GM12801 (cell line): ENCODE results near the gene TTF2.

ENCODE experiments used
- TF ChIP-seq, protein P1 (sequence below): IDR thresholded peaks from one replicate; pipeline ENCODE4 v1.5.1; 2011; ENCODE audit warnings: control low read depth; ENCODE audit not compliant: insufficient read length; ENCODE audit errors: extremely low read depth

The TTF2 gene

GRCh38 chr1:117059334-117059677, 820 bp upstream of the TTF2 start:
- TF ChIP-seq, protein P1, sequence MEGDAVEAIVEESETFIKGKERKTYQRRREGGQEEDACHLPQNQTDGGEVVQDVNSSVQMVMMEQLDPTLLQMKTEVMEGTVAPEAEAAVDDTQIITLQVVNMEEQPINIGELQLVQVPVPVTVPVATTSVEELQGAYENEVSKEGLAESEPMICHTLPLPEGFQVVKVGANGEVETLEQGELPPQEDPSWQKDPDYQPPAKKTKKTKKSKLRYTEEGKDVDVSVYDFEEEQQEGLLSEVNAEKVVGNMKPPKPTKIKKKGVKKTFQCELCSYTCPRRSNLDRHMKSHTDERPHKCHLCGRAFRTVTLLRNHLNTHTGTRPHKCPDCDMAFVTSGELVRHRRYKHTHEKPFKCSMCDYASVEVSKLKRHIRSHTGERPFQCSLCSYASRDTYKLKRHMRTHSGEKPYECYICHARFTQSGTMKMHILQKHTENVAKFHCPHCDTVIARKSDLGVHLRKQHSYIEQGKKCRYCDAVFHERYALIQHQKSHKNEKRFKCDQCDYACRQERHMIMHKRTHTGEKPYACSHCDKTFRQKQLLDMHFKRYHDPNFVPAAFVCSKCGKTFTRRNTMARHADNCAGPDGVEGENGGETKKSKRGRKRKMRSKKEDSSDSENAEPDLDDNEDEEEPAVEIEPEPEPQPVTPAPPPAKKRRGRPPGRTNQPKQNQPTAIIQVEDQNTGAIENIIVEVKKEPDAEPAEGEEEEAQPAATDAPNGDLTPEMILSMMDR, result no peak

- TF ChIP-seq, protein P1, result no peak
Measured at GRCh38 chr1:117060441-117061317, 553 bp downstream of the TTF2 start.

GRCh38 chr1:117061986-117062415, 1.9 kb downstream of the TTF2 start:
- TF ChIP-seq, protein P1, result no peak

DNA sequence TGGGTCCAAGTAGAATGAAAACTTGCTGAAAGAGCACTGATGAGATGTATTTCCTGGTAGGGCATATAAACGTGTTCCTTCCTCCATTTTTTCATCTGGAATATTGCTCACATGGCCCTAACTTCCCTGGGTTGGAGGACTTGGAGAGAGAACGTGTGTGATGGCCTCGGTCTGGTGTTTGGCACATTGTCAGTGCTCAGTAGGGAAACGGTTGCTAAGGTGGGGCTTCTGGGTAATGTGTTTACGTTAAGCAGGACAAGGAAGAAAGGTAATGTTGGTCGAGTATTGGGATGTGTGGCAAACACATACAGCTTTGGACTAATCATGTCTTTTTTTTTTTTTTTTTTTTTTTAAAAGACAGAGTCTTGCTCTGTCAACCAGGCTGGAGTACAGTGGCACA, 6.2 kb downstream of the TTF2 start:
- TF ChIP-seq, protein P1, result no peak

DNA sequence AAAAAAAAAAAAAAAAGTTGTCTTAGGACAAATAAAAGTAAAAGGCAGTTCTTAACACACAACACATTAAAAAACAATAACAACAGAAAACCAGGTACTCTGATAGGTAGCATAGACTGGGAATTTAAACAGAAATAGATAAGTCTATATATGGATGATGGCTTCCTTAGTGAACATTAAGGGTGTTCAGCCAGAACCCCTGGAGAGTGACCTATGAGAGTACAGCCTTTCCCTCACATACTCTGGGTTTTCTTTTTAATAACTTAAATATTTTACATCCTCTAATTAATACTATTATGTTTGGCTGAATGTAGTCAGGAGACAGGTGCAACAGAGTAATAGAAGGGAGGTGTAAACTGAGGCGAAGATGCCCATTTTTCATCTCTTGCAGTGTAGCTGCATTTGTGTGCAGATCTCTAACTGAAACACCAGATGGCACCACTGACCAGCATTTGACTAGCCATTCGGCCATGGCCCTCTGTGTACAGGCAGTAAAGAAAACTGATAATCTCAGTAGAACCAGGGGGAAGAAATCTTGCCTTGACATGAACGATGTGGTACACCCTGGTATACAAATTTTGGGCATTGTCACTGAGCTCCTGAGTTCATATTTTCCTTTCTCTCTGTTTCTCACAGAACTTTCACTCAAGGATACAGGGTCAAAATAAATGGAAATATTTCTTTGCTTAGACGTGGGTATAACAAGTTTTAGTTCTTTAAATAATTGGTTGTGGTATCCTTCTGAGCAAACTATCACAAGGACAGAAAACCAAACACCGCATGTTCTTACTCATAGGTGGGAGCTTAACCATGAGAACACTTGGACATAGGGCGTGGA, 7.6 kb downstream of the TTF2 start:
- TF ChIP-seq, protein P1, result no peak

DNA sequence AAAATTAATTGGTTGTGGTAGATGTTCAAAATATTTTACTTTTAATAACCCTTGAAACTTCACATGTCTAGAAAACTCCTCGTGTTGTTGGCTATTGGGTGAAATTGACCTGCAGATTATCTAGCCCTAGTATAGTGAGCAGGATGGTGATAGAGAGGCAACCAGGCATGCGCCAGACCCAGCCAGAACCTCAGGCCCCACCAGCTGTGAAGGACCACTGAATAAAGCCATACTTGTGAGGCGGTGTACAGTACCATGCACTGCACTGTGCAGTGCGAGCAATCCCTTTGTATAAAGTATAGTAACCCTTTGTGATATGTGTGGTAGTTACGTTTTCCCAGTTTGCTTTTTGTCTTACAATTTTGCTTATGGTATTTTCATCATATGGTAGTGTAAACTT, 8.5 kb downstream of the TTF2 start:
- TF ChIP-seq, protein P1, result no peak

- TF ChIP-seq, protein P1, result no peak
Measured at GRCh38 chr1:117069220-117069844, 9.2 kb downstream of the TTF2 start.
